ENCODE measurements around the gene IFI27L2. TPM values are rescaled to one million over a fixed set of nuclear protein-coding genes. Genes with fewer than 3 reads are reported as not detected.

IFI27L2 gene
- polyA plus RNA-seq, 1 of the 3 experiments (the other 2 are of a cell fraction) = 200 TPM

GRCh38 chr14:94116701-94117100 is 12.7 kb downstream of the IFI27L2 start:
- Histone ChIP-seq H3K4me3 (ENCODE audit: low read depth in 2 of 2, low read length in 1 of 2) (no peak overlapping the region), H3K4me2 (no peak overlapping the region), H2AFZ (ENCODE audit: low read depth) (no peak overlapping the region), H3K27ac (ENCODE audit: low read depth in 2 of 2, low read length in 1 of 2) (no peak overlapping the region), H3K9me2 (no peaks in the 10 kb centered on the region), H3K9me3 (no peaks in the 10 kb centered on the region), H3K27me3 (ENCODE audit: insufficient read depth) (no peaks in the 10 kb centered on the region), H3K4me1 (ENCODE audit: control insufficient read depth in 1 of 2, insufficient read depth in 2 of 2, low read depth in 1 of 2, low read length in 1 of 2) (peaks cover 0 to 38% of the 10 kb centered on the region in 2 experiments; a peak in 1 of 4 replicates), H4K20me1 (ENCODE audit: insufficient read depth) (no peaks in the 10 kb centered on the region), H3K36me3 (replicated peaks in 1 of 2; ENCODE audit: control insufficient read depth in 1 of 2, insufficient read depth in 2 of 2, low read length in 1 of 2) (no peaks in the 10 kb centered on the region), H3K79me2 (ENCODE audit: insufficient read depth) (no peaks in the 10 kb centered on the region), H3K9ac (no peak overlapping the region), H3F3A (replicated peaks; ENCODE audit: insufficient read depth) (no peaks in the 10 kb centered on the region)
- WGBS (ENCODE audit: low lambda C conversion rate) = 73% methylated on average over 10 of the region's 10 CpGs
- no peak for DNase-seq
- POLR2A ChIA-PET = no interaction called here
- CTCF ChIA-PET = interaction anchor here (1.6 kb wide), 1 partner anchor 13 kb away, joined by 5 read pairs; the partner anchor contains the start of gene IFI27L2
- TF ChIP-seq RXRA (IDR thresholded peaks at IDR 0.05; ENCODE audit: borderline replicate concordance, low read depth) (no peak), FOSL2 (IDR thresholded peaks at IDR 0.05; ENCODE audit: borderline replicate concordance, low read depth) (no peak), SMC3 (IDR thresholded peaks at IDR 0.05; ENCODE audit: low read depth, low read length) (no peak), USF1 (IDR thresholded peaks at IDR 0.05; ENCODE audit: borderline replicate concordance, low read depth) (no peak), YY1 (IDR thresholded peaks at IDR 0.05; ENCODE audit: low read depth) (no peak), RFX5 (IDR thresholded peaks at IDR 0.05; ENCODE audit: low read length) (no peak), NFIC (IDR thresholded peaks at IDR 0.05; ENCODE audit: borderline replicate concordance) (no peak), TEAD4 (IDR thresholded peaks at IDR 0.05; ENCODE audit: borderline replicate concordance, insufficient read depth) (no peak)
- TF ChIP-seq, protein P1, sequence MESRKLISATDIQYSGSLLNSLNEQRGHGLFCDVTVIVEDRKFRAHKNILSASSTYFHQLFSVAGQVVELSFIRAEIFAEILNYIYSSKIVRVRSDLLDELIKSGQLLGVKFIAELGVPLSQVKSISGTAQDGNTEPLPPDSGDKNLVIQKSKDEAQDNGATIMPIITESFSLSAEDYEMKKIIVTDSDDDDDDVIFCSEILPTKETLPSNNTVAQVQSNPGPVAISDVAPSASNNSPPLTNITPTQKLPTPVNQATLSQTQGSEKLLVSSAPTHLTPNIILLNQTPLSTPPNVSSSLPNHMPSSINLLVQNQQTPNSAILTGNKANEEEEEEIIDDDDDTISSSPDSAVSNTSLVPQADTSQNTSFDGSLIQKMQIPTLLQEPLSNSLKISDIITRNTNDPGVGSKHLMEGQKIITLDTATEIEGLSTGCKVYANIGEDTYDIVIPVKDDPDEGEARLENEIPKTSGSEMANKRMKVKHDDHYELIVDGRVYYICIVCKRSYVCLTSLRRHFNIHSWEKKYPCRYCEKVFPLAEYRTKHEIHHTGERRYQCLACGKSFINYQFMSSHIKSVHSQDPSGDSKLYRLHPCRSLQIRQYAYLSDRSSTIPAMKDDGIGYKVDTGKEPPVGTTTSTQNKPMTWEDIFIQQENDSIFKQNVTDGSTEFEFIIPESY (IDR thresholded peaks at IDR 0.05; ENCODE audit: borderline replicate concordance, low read depth) = no peak
- TF ChIP-seq, protein P2, sequence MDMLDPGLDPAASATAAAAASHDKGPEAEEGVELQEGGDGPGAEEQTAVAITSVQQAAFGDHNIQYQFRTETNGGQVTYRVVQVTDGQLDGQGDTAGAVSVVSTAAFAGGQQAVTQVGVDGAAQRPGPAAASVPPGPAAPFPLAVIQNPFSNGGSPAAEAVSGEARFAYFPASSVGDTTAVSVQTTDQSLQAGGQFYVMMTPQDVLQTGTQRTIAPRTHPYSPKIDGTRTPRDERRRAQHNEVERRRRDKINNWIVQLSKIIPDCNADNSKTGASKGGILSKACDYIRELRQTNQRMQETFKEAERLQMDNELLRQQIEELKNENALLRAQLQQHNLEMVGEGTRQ (IDR thresholded peaks at IDR 0.05; ENCODE audit: borderline replicate concordance, low read depth, low read length) = no peak

DNA sequence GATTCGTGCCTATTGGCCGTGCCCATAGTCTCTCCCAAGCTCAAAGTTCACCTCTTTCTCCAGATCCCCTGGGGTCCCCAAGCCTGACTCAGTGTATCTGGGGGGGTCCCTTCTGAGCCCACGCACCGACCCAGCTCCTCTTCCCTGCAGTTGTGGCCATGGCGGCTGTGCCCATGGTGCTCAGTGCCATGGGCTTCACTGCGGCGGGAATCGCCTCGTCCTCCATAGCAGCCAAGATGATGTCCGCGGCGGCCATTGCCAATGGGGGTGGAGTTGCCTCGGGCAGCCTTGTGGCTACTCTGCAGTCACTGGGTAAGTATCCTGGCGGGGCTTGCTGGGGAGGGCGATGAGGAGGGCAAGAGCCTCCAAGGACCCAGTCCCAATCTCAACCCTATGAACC is 13.8 kb downstream of the IFI27L2 start:
- 65% methylated on average over 7 of the region's 15 CpGs for WGBS (ENCODE audit: low lambda C conversion rate)
- H3K27ac ChIP-seq (ENCODE audit: low read depth in 2 of 2, low read length in 1 of 2) = no peak overlapping the region; a peak in 1 of 4 replicates
- no peak overlapping the region for H3K9ac ChIP-seq
- POLR2A ChIA-PET = interaction anchor here (0.9 to 1.2 kb wide), 3 partner anchors 10 to 35 kb away, joined by 3 to 4 read pairs (median 3); partner anchors contain the start of genes DDX24 and IFI27L1
- H3K27me3 ChIP-seq (ENCODE audit: insufficient read depth) = no peaks in the 10 kb centered on the region
- H3K4me2 ChIP-seq = no peak overlapping the region
- H3K9me2 ChIP-seq = no peaks in the 10 kb centered on the region
- H3K9me3 ChIP-seq = no peaks in the 10 kb centered on the region
- TF ChIP-seq, protein P3, sequence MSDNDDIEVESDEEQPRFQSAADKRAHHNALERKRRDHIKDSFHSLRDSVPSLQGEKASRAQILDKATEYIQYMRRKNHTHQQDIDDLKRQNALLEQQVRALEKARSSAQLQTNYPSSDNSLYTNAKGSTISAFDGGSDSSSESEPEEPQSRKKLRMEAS (IDR thresholded peaks at IDR 0.05; ENCODE audit: low read depth) = no peak
- no peak for TF ChIP-seq NRF1 (IDR thresholded peaks at IDR 0.05; ENCODE audit: low read depth, low read length)
- no peak for TF ChIP-seq FOXM1 (IDR thresholded peaks at IDR 0.05; ENCODE audit: low read depth)
- TF ChIP-seq RFX5 (IDR thresholded peaks at IDR 0.05; ENCODE audit: low read length) = no peak
- TF ChIP-seq, protein P1 (IDR thresholded peaks at IDR 0.05; ENCODE audit: borderline replicate concordance, low read depth) = no peak
- no peak for TF ChIP-seq TEAD4 (IDR thresholded peaks at IDR 0.05; ENCODE audit: borderline replicate concordance, insufficient read depth)
- TF ChIP-seq RCOR1 (IDR thresholded peaks at IDR 0.05; ENCODE audit: low read length) = no peak
- DNase-seq = no peak
- no peak overlapping the region for H3K4me3 ChIP-seq (ENCODE audit: low read depth in 2 of 2, low read length in 1 of 2)
- no peaks in the 10 kb centered on the region for H4K20me1 ChIP-seq (ENCODE audit: insufficient read depth)
- no peak overlapping the region for H2AFZ ChIP-seq (ENCODE audit: low read depth)
- peaks cover 0 to 38% of the 10 kb centered on the region in 2 experiments; a peak in 1 of 4 replicates for H3K4me1 ChIP-seq (ENCODE audit: control insufficient read depth in 1 of 2, insufficient read depth in 2 of 2, low read depth in 1 of 2, low read length in 1 of 2)
- H3F3A ChIP-seq (replicated peaks; ENCODE audit: insufficient read depth) = no peaks in the 10 kb centered on the region
- H3K79me2 ChIP-seq (ENCODE audit: insufficient read depth) = no peaks in the 10 kb centered on the region
- CTCF ChIA-PET = interaction anchor here (0.7 to 2.7 kb wide), 7 partner anchors 14 to 176 kb away, joined by 3 to 12 read pairs (median 5); partner anchors contain the start of gene IFI27L2
- H3K36me3 ChIP-seq (replicated peaks in 1 of 2; ENCODE audit: control insufficient read depth in 1 of 2, insufficient read depth in 2 of 2, low read length in 1 of 2) = no peaks in the 10 kb centered on the region
